Measurements from ENCODE around the gene ISL1. TPM values are rescaled to one million over a fixed set of nuclear protein-coding genes. Genes with fewer than 3 reads are reported as not detected.
A peak's percentile ranks its signal among the peaks of the same experiment; 100 is the strongest.

Gene ISL1
- total RNA-seq, 1 experiment from 2014 or later = 1.3 TPM

- no peaks in the 10 kb centered on the region; a peak in 1 of 4 replicates for H3K4me1 ChIP-seq (ENCODE audit: control insufficient read depth in 1 of 2, insufficient read depth in 2 of 2, low read length in 2 of 2)
- TF ChIP-seq CTCF (IDR thresholded peaks at IDR 0.05 in 2 of 3, conservative IDR thresholded peaks at IDR 0.05 in 1 of 3; ENCODE audit: borderline replicate concordance in 1 of 3, insufficient read depth in 1 of 3, low read depth in 2 of 3, low read length in 2 of 3) (peak; percentile 19 to 57 (median 56); a peak in 5 of 6 replicates), RAD21 (IDR thresholded peaks at IDR 0.05; ENCODE audit: low read depth) (peak; percentile 40), ZNF274 (IDR thresholded peaks at IDR 0.05; ENCODE audit: low read depth, low read length) (no peak)
- RAD21 ChIA-PET (ENCODE audit: low non-redundant PET in 1 of 2, low total read pairs in 2 of 2, uncharacterized antibody in 2 of 2, unreplicated experiment in 2 of 2) = no interaction called here
- no peaks in the 10 kb centered on the region for H4K20me1 ChIP-seq (ENCODE audit: insufficient read depth)
- no peaks in the 10 kb centered on the region for H3K9me2 ChIP-seq (ENCODE audit: insufficient read depth)
- DNase-seq (ENCODE audit: low read depth, low spot score) (no peak), ATAC-seq (no peak)
- intact Hi-C loops (cut with micrococcal nuclease) = loop anchor here (2.0 to 5.0 kb wide), 4 partner anchors 304 to 1177 kb away; no protein-coding TSS in a partner anchor
- no peak overlapping the region for H3K4me3 ChIP-seq (replicated peaks in 1 of 2; ENCODE audit: low read depth in 1 of 2, low read length in 2 of 2)
- H3K27me3 ChIP-seq (ENCODE audit: insufficient read depth, low read length) = no peaks in the 10 kb centered on the region
- H3K9ac ChIP-seq (ENCODE audit: low read length) = no peak overlapping the region
- no peaks in the 10 kb centered on the region for H3K9me3 ChIP-seq (ENCODE audit: control insufficient read depth in 1 of 2, insufficient read depth in 1 of 2, low read depth in 1 of 2, low read length in 2 of 2)
- H3K4me2 ChIP-seq (ENCODE audit: low read length) = no peak overlapping the region
- H3K36me3 ChIP-seq (ENCODE audit: control insufficient read depth in 1 of 2, insufficient read depth in 2 of 2, low read length in 2 of 2) = no peaks in the 10 kb centered on the region
- CTCF ChIA-PET = no interaction called here
- no peak overlapping the region for H3K27ac ChIP-seq (ENCODE audit: low read depth, low read length)
- H3K79me2 ChIP-seq (ENCODE audit: insufficient read depth, low read length) = no peaks in the 10 kb centered on the region
- BruUV-seq (replicated peaks) = no TSS peak
- POLR2A ChIA-PET = no interaction called here
- no peak overlapping the region for H2AFZ ChIP-seq (ENCODE audit: low read depth, low read length, poor library complexity, severe bottlenecking)
These were observed 2.5 kb upstream of the ISL1 start for GRCh38 chr5:51380603-51381207.

GRCh38 chr5:51381761-51382474 lies 1.3 kb upstream of the ISL1 start:
- H3K27ac ChIP-seq (ENCODE audit: low read depth, low read length) = no peak overlapping the region
- H3K36me3 ChIP-seq (ENCODE audit: control insufficient read depth in 1 of 2, insufficient read depth in 2 of 2, low read length in 2 of 2) = no peaks in the 10 kb centered on the region
- ChIA-PET POLR2A (no interaction called here), CTCF (interaction anchor here (0.6 to 1.1 kb wide), 2 partner anchors 532 to 625 kb away, joined by 3 read pairs; no protein-coding TSS in a partner anchor), RAD21 (ENCODE audit: low non-redundant PET in 1 of 2, low total read pairs in 2 of 2, uncharacterized antibody in 2 of 2, unreplicated experiment in 2 of 2) (no interaction called here)
- H3K4me3 ChIP-seq (replicated peaks in 1 of 2; ENCODE audit: low read depth in 1 of 2, low read length in 2 of 2) = peak overlapping the region; percentile 60 to 73
- no peaks in the 10 kb centered on the region for H4K20me1 ChIP-seq (ENCODE audit: insufficient read depth)
- no peaks in the 10 kb centered on the region for H3K9me2 ChIP-seq (ENCODE audit: insufficient read depth)
- H3K9me3 ChIP-seq (ENCODE audit: control insufficient read depth in 1 of 2, insufficient read depth in 1 of 2, low read depth in 1 of 2, low read length in 2 of 2) = no peaks in the 10 kb centered on the region
- DNase-seq (ENCODE audit: low read depth, low spot score) (no peak), ATAC-seq (no peak)
- no peak overlapping the region for H2AFZ ChIP-seq (ENCODE audit: low read depth, low read length, poor library complexity, severe bottlenecking)
- BruUV-seq (replicated peaks) = no TSS peak
- peak overlapping the region; percentile 75 for H3K4me2 ChIP-seq (ENCODE audit: low read length)
- H3K9ac ChIP-seq (ENCODE audit: low read length) = peak overlapping the region; percentile 69; the same call in 1 of the 2 replicates
- H3K27me3 ChIP-seq (ENCODE audit: insufficient read depth, low read length) = no peaks in the 10 kb centered on the region
- no peaks in the 10 kb centered on the region for H3K79me2 ChIP-seq (ENCODE audit: insufficient read depth, low read length)
- no peaks in the 10 kb centered on the region; a peak in 1 of 4 replicates for H3K4me1 ChIP-seq (ENCODE audit: control insufficient read depth in 1 of 2, insufficient read depth in 2 of 2, low read length in 2 of 2)
- intact Hi-C loops (cut with micrococcal nuclease) = loop anchor here (2.0 to 5.0 kb wide), 4 partner anchors 303 to 1175 kb away; no protein-coding TSS in a partner anchor
- TF ChIP-seq EZH2phosphoT487 (IDR thresholded peaks at IDR 0.05; ENCODE audit: borderline replicate concordance) = no peak
- TF ChIP-seq REST (IDR thresholded peaks at IDR 0.05; ENCODE audit: low read depth) = no peak
- TF ChIP-seq CEBPB (IDR thresholded peaks at IDR 0.05; ENCODE audit: low read depth) = no peak
- no peak for TF ChIP-seq CTCF (IDR thresholded peaks at IDR 0.05 in 2 of 3, conservative IDR thresholded peaks at IDR 0.05 in 1 of 3; ENCODE audit: borderline replicate concordance in 1 of 3, insufficient read depth in 1 of 3, low read depth in 2 of 3, low read length in 2 of 3)
- no peak for TF ChIP-seq FOSL1 (IDR thresholded peaks at IDR 0.05; ENCODE audit: low read depth)
- TF ChIP-seq ELF1 (IDR thresholded peaks at IDR 0.05; ENCODE audit: borderline replicate concordance, low read depth) = no peak
- TF ChIP-seq SRF (IDR thresholded peaks at IDR 0.05; ENCODE audit: low read depth) = no peak

Data from HCT116 (cell line).